ENCODE results near the gene DIPK1C. TPM values are rescaled to one million over a fixed set of nuclear protein-coding genes. Genes with fewer than 3 reads are reported as not detected.
"Not testable (repeated sequence)": the region's sequence is repeated elsewhere in the genome, so short reads cannot be mapped to it uniquely, and the experiment has no call there.

The DIPK1C gene
- total RNA-seq (not detected), polyA plus RNA-seq (not detected)

GRCh38 chr18:74457043-74457724 lies at the start of gene DIPK1C:
Gene DIPK1C, minus strand, starts transcription at chr18:74457308. Its CDS starts 49 bp downstream, at chr18:74457259.
- ChIA-PET CTCF (no interaction called here), POLR2A (no interaction called here)
- peaks cover 9% of the 10 kb centered on the region for H3K27me3 ChIP-seq (ENCODE audit: insufficient read depth, low read length, poor library complexity, severe bottlenecking)
- no peaks in the 10 kb centered on the region for H3K4me1 ChIP-seq (ENCODE audit: insufficient read depth, low read length)
- H3K27ac ChIP-seq (ENCODE audit: low read depth, low read length), result no peak within 1 kb of the TSS
- Mint-ChIP-seq H3K4me1 (peaks cover 4 to 20% (median 11%) of the 10 kb centered on the region in 3 donors), H3K27ac (no peak within 1 kb of the TSS), H3K4me3 (peak within 1 kb of the TSS in 5 of 7 donors; percentile 63 to 75 (median 74)), H3K27me3 (peaks cover 26 to 47% of the 10 kb centered on the region in 2 donors), H3K36me3 (no peaks in the 10 kb centered on the region), H3K9me3 (no peaks in the 10 kb centered on the region)
- no peak within 1 kb of the TSS for H3K4me3 ChIP-seq (ENCODE audit: low read length)
- peak in 1 of 5 donors; percentile 22 for DNase-seq
- no peaks in the 10 kb centered on the region for H3K9me3 ChIP-seq (ENCODE audit: low read length)
- no peaks in the 10 kb centered on the region for H3K36me3 ChIP-seq (ENCODE audit: insufficient read depth, low read length)

GRCh38 chr18:74506448-74507084 lies 49.5 kb upstream of the DIPK1C start:
- Mint-ChIP-seq H3K27ac (peak overlapping the region in 2 of 8 donors; percentile 29 to 69), H3K36me3 (peaks cover 21 to 93% (median 27%) of the 10 kb centered on the region in 3 donors), H3K27me3 (no peaks in the 10 kb centered on the region), H3K4me1 (peaks cover 14 to 23% (median 20%) of the 10 kb centered on the region in 3 donors), H3K4me3 (no peak overlapping the region), H3K9me3 (no peaks in the 10 kb centered on the region)
- H3K4me3 ChIP-seq (ENCODE audit: low read length), result no peak overlapping the region
- POLR2A ChIA-PET, result no interaction called here
- peaks cover 67% of the 10 kb centered on the region for H3K36me3 ChIP-seq (ENCODE audit: insufficient read depth, low read length)
- H3K27ac ChIP-seq (ENCODE audit: low read depth, low read length), result no peak overlapping the region
- CTCF ChIA-PET, result no interaction called here
- H3K27me3 ChIP-seq (ENCODE audit: insufficient read depth, low read length, poor library complexity, severe bottlenecking), result no peaks in the 10 kb centered on the region
- H3K9me3 ChIP-seq (ENCODE audit: low read length), result no peaks in the 10 kb centered on the region
- DNase-seq, result no peak
- no peaks in the 10 kb centered on the region for H3K4me1 ChIP-seq (ENCODE audit: insufficient read depth, low read length)

- no peaks in the 10 kb centered on the region for H3K9me3 ChIP-seq (ENCODE audit: low read length)
- POLR2A ChIA-PET, result no interaction called here
- H3K27me3 Mint-ChIP-seq, result no peaks in the 10 kb centered on the region
- H3K36me3 Mint-ChIP-seq, result peaks cover 21 to 92% (median 30%) of the 10 kb centered on the region in 3 donors
- H3K36me3 ChIP-seq (ENCODE audit: insufficient read depth, low read length), result peaks cover 72% of the 10 kb centered on the region
- DNase-seq, result no peak
- no peaks in the 10 kb centered on the region for H3K9me3 Mint-ChIP-seq
- CTCF ChIA-PET, result no interaction called here
- no peaks in the 10 kb centered on the region for H3K27me3 ChIP-seq (ENCODE audit: insufficient read depth, low read length, poor library complexity, severe bottlenecking)
- H3K4me1 ChIP-seq (ENCODE audit: insufficient read depth, low read length), result peaks cover 4% of the 10 kb centered on the region
- no peak overlapping the region for H3K27ac Mint-ChIP-seq
- H3K4me3 Mint-ChIP-seq, result no peak overlapping the region
- peaks cover 19 to 31% (median 27%) of the 10 kb centered on the region in 3 donors for H3K4me1 Mint-ChIP-seq
- H3K27ac ChIP-seq (ENCODE audit: low read depth, low read length), result no peak overlapping the region
- no peak overlapping the region for H3K4me3 ChIP-seq (ENCODE audit: low read length)
Observed at GRCh38 chr18:74505776-74506175, 48.7 kb upstream of the DIPK1C start.

- peaks cover 21 to 79% (median 26%) of the 10 kb centered on the region in 3 donors for H3K36me3 Mint-ChIP-seq
- no peaks in the 10 kb centered on the region for H3K9me3 Mint-ChIP-seq
- H3K27ac ChIP-seq (ENCODE audit: low read depth, low read length), result no peak overlapping the region
- H3K27me3 ChIP-seq (ENCODE audit: insufficient read depth, low read length, poor library complexity, severe bottlenecking), result no peaks in the 10 kb centered on the region
- peak overlapping the region in 4 of 8 donors; percentile 18 to 86 (median 54) for H3K27ac Mint-ChIP-seq
- peaks cover 41 to 58% (median 53%) of the 10 kb centered on the region in 3 donors for H3K4me1 Mint-ChIP-seq
- POLR2A ChIA-PET, result interaction anchor here (0.6 kb wide), 1 partner anchor 301 kb away, joined by 3 read pairs; no protein-coding TSS in a partner anchor
- no peaks in the 10 kb centered on the region for H3K9me3 ChIP-seq (ENCODE audit: low read length)
- no peaks in the 10 kb centered on the region for H3K27me3 Mint-ChIP-seq
- DNase-seq, result no peak
- no peak overlapping the region for H3K4me3 Mint-ChIP-seq
- CTCF ChIA-PET, result interaction anchor here (1.8 kb wide), 1 partner anchor 10 kb away, joined by 6 read pairs; no protein-coding TSS in a partner anchor
- peaks cover 24% of the 10 kb centered on the region for H3K4me1 ChIP-seq (ENCODE audit: insufficient read depth, low read length)
- H3K4me3 ChIP-seq (ENCODE audit: low read length), result no peak overlapping the region
- peaks cover 51% of the 10 kb centered on the region for H3K36me3 ChIP-seq (ENCODE audit: insufficient read depth, low read length)
Observed at GRCh38 chr18:74503137-74503536, 46.0 kb upstream of the DIPK1C start.

GRCh38 chr18:74501386-74501785 lies 44.3 kb upstream of the DIPK1C start:
- Mint-ChIP-seq H3K9me3 (no peaks in the 10 kb centered on the region), H3K36me3 (peaks cover 7 to 66% (median 14%) of the 10 kb centered on the region in 3 donors), H3K4me1 (peaks cover 49 to 62% (median 55%) of the 10 kb centered on the region in 3 donors), H3K27ac (peak overlapping the region in 1 of 8 donors; percentile 33), H3K27me3 (no peaks in the 10 kb centered on the region), H3K4me3 (no peak overlapping the region)
- CTCF ChIA-PET, result no interaction called here
- Histone ChIP-seq H3K36me3 (ENCODE audit: insufficient read depth, low read length) (peaks cover 34% of the 10 kb centered on the region), H3K27me3 (ENCODE audit: insufficient read depth, low read length, poor library complexity, severe bottlenecking) (no peaks in the 10 kb centered on the region), H3K27ac (ENCODE audit: low read depth, low read length) (no peak overlapping the region), H3K9me3 (ENCODE audit: low read length) (no peaks in the 10 kb centered on the region), H3K4me1 (ENCODE audit: insufficient read depth, low read length) (peaks cover 40% of the 10 kb centered on the region), H3K4me3 (ENCODE audit: low read length) (no peak overlapping the region)
- DNase-seq, result no peak
- POLR2A ChIA-PET, result no interaction called here

GRCh38 chr18:74500774-74501173 lies 43.7 kb upstream of the DIPK1C start:
- H3K9me3 Mint-ChIP-seq; DNase-seq; H3K9me3 ChIP-seq (ENCODE audit: low read length); H3K27ac ChIP-seq (ENCODE audit: low read depth, low read length); H3K27me3 ChIP-seq (ENCODE audit: insufficient read depth, low read length, poor library complexity, severe bottlenecking); H3K4me3 ChIP-seq (ENCODE audit: low read length); H3K27me3 Mint-ChIP-seq; POLR2A ChIA-PET: not testable (repeated sequence)
- Histone ChIP-seq H3K4me1 (ENCODE audit: insufficient read depth, low read length) (peaks cover 40% of the 10 kb centered on the region), H3K36me3 (ENCODE audit: insufficient read depth, low read length) (peaks cover 34% of the 10 kb centered on the region)
- CTCF ChIA-PET, result interaction anchor here (1.0 to 2.7 kb wide), 3 partner anchors 51 to 418 kb away, joined by 3 to 10 read pairs (median 4); no protein-coding TSS in a partner anchor
- Mint-ChIP-seq H3K27ac (peak overlapping the region in 7 of 8 donors; percentile 66 to 97 (median 83)), H3K36me3 (peaks cover 7 to 65% (median 14%) of the 10 kb centered on the region in 3 donors), H3K4me1 (peaks cover 51 to 67% (median 58%) of the 10 kb centered on the region in 3 donors), H3K4me3 (peak overlapping the region in 3 of 7 donors; percentile 19 to 59 (median 57))

- peak overlapping the region; percentile 66 to 99 (median 84) for H3K27ac Mint-ChIP-seq
- POLR2A ChIA-PET, result no interaction called here
- peaks cover 0 to 2% of the 10 kb centered on the region in 2 donors for H3K27me3 Mint-ChIP-seq
- Histone ChIP-seq H3K4me1 (ENCODE audit: insufficient read depth, low read length) (peaks cover 40% of the 10 kb centered on the region), H3K36me3 (ENCODE audit: insufficient read depth, low read length) (peaks cover 31% of the 10 kb centered on the region), H3K27me3 (ENCODE audit: insufficient read depth, low read length, poor library complexity, severe bottlenecking) (no peaks in the 10 kb centered on the region), H3K4me3 (ENCODE audit: low read length) (no peak overlapping the region), H3K27ac (ENCODE audit: low read depth, low read length) (no peak overlapping the region), H3K9me3 (ENCODE audit: low read length) (no peaks in the 10 kb centered on the region)
- peaks cover 7 to 65% (median 11%) of the 10 kb centered on the region in 3 donors for H3K36me3 Mint-ChIP-seq
- DNase-seq, result no peak
- peak overlapping the region in 5 of 7 donors; percentile 39 to 93 (median 59) for H3K4me3 Mint-ChIP-seq
- no peaks in the 10 kb centered on the region for H3K9me3 Mint-ChIP-seq
- H3K4me1 Mint-ChIP-seq, result peaks cover 55 to 71% (median 62%) of the 10 kb centered on the region in 3 donors
- CTCF ChIA-PET, result interaction anchor here (1.0 to 2.7 kb wide), 3 partner anchors 51 to 418 kb away, joined by 3 to 10 read pairs (median 4); no protein-coding TSS in a partner anchor
Observed at GRCh38 chr18:74500372-74500771, 43.3 kb upstream of the DIPK1C start.
